ENCODE results near the gene MED25. TPM values are rescaled to one million over a fixed set of nuclear protein-coding genes. Genes with fewer than 3 reads are reported as not detected.

The MED25 gene
- total and polyA plus RNA-seq, 2 of the 8 experiments (the other 6 are each of a cell fraction or from before 2014, with no cell fraction given), result 21.6 to 71.4 TPM

- TF ChIP-seq CHD7 (IDR thresholded peaks at IDR 0.05; ENCODE audit: insufficient replicate concordance, low read length) (no peak), SIRT6 (IDR thresholded peaks at IDR 0.05; ENCODE audit: low read length) (no peak), TEAD4 (IDR thresholded peaks at IDR 0.05; ENCODE audit: low read depth, low read length) (0 out of 2 replicates have a peak, but pooled peaks have one; percentile 4), KDM4A (IDR thresholded peaks at IDR 0.05; ENCODE audit: low read depth, low read length, severe bottlenecking) (peak; percentile 89), MAFK (IDR thresholded peaks at IDR 0.05; ENCODE audit: low read depth, low read length) (no peak), NRF1 (IDR thresholded peaks at IDR 0.05; ENCODE audit: low read depth, low read length) (no peak)
Observed at GRCh38 chr19:49850487-49851342, 32.6 kb downstream of the MED25 start, which contains the start of gene PTOV1 (continued).
